Transverse colon (tissue), 4 donors: ENCODE data around the gene TRIOBP. TPM values are rescaled to one million over a fixed set of nuclear protein-coding genes. Genes with fewer than 3 reads are reported as not detected.
A peak's percentile ranks its signal among the peaks of the same experiment; 100 is the strongest.
"Not testable (repeated sequence)": the region's sequence is repeated elsewhere in the genome, so short reads cannot be mapped to it uniquely, and the experiment has no call there.

ENCODE experiments used
- DNase-seq: peaks from one replicate; pipeline ENCODE4 v3.0.0-alpha.2; 2019
- H3K27ac ChIP-seq, 4 donors: fragments of 200-600 bp; sonication (generic); 2 replicates each; pipeline ENCODE4 v1.5.1; 2016 to 2018; ENCODE audit warnings: inconsistent platforms in 4 of 4
- H3K27me3 ChIP-seq: fragments of 200-600 bp; sonication (generic); 2 replicates; pipeline ENCODE4 v1.5.1; 2017; ENCODE audit warnings: inconsistent platforms
- H3K36me3 ChIP-seq, 4 donors: fragments of 200-600 bp; sonication (generic); 2 replicates each; pipeline ENCODE4 v1.5.1; 2017 to 2019; ENCODE audit warnings: inconsistent platforms in 4 of 4
- H3K4me1 ChIP-seq, 4 donors: fragments of 200-600 bp; sonication (generic); 2 replicates each; pipeline ENCODE4 v1.5.1; 2017 to 2020; ENCODE audit warnings: inconsistent platforms in 4 of 4
- H3K4me3 ChIP-seq, 4 donors: fragments of 200-600 bp; sonication (generic); 1 replicate in 1 of 4; 2 replicates in 3 of 4; pipeline versions ENCODE4 v1.5.1 to v1.6.1; 2017 to 2019; ENCODE audit warnings: inconsistent platforms in 4 of 4
- H3K9me3 ChIP-seq, 2 donors: fragments of 200-600 bp; sonication (generic); 2 replicates each; pipeline ENCODE4 v1.5.1; 2017 to 2019; ENCODE audit warnings: inconsistent platforms in 2 of 2
- EP300 ChIP-seq: sonication (generic); formaldehyde crosslinking; IDR thresholded peaks from one replicate; pipeline ENCODE4 v1.6.1; 2017; ENCODE audit warnings: antibody characterized with exemption, low read depth
- POLR2A ChIP-seq: fragments of 450-650 bp; IDR thresholded peaks from one replicate; pipeline ENCODE4 v1.6.1; 2016; ENCODE audit warnings: antibody characterized with exemption, mild to moderate bottlenecking, moderate library complexity
- POLR2AphosphoS5 ChIP-seq, 3 donors: sonication (generic); formaldehyde crosslinking; IDR thresholded peaks; one replicate each; pipeline ENCODE4 v1.6.1; 2016; ENCODE audit warnings: antibody characterized with exemption in 3 of 3
- WGBS, 2 donors: methylation state at CpG; one replicate each; pipeline ENCODE4 v1.1.5; 2018; ENCODE audit warnings: low coverage in 1 of 2; 5-methylcytosine and 5-hydroxymethylcytosine counted together
- in situ Hi-C, 4 donors: fragments of 200-750 bp; cut with MboI; loops; one replicate each; pipeline versions ENCODE4 v1.15.0 to v1.15.1; 2017; ENCODE audit warnings: low sequenced_read_pairs in 3 of 4, low pct_ligation_motif_present in 1 of 4, low pct_unique_long_range_greater_than_20kb in 1 of 4
- intact Hi-C: fragments of 100-400 bp; cut with DNase I; formaldehyde crosslinking; loops from one replicate; pipeline ENCODE4 v1.15.1; 2023; ENCODE audit warnings: low total_unique reads
- total RNA-seq, 4 donors: library from RNA; depleted of rRNA; stranded (reverse); fragments of >200 nt; gene quantifications; one replicate each; pipeline ENCODE4 v1.1.0, GENCODE V29; 2016
- TF ChIP-seq, protein P1 (sequence below), 5 experiments: fragments of 200-600 bp in 3 of 5; fragments of 450-650 bp in 2 of 5; sonication (generic) in 3 of 5; IDR thresholded peaks; 1 replicate in 2 of 5; 2 replicates in 3 of 5; pipeline ENCODE4 v1.5.1; 2016 to 2017; ENCODE audit warnings: antibody characterized with exemption in 5 of 5, inconsistent platforms in 3 of 5, mild to moderate bottlenecking in 2 of 5, moderate library complexity in 1 of 5

Gene TRIOBP
- total RNA-seq, 4 donors from 2014 or later = 121 to 265 (median 129) TPM

DNA sequence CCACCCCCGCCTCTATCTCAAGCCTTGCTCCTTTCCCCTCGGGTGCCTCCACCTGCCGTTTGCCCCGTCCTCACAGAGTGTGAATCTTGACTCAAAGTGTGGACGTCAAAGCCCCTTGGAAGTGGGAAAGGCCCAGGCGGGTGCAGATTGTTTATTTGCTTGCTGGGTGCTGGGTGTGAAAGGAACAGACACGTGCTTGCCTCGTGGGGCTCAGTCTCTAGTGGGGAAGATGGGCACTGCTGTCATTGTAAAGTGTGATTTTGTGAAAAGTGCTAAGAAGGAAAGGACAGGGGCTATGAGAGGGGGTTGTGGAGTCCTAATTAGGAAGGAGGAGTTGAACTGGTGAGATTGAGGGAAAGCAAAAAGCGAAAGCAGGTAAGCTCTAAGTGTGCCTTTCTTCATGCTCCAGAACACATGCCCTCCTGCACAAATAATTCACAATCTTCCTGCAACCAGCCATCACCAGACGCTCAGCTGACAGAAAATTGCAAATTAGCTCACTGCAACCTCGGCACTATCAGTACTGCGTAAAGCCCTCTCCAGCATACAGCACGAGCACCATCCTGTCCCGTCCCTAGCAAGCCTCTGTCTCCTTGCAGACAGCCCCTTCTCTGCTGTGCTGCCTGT is 101.1 kb downstream of the TRIOBP start:
- Histone ChIP-seq H3K9me3 (no peaks in the 10 kb centered on the region), H3K4me3 (no peak overlapping the region), H3K27me3 (no peaks in the 10 kb centered on the region), H3K4me1 (peaks cover 0 to 40% (median 25%) of the 10 kb centered on the region in 4 donors), H3K27ac (no peak overlapping the region), H3K36me3 (no peaks in the 10 kb centered on the region)
- intact Hi-C loops (loop anchor here (10.0 kb wide), 1 partner anchor 153 kb away; no protein-coding TSS in a partner anchor), in situ Hi-C loops (loop anchor here in 1 of 4 donors (25.0 kb wide), 1 partner anchor 111 kb away; the partner anchor contains the start of genes LGALS1, NOL12 and TRIOBP)
- TF ChIP-seq, protein P1, sequence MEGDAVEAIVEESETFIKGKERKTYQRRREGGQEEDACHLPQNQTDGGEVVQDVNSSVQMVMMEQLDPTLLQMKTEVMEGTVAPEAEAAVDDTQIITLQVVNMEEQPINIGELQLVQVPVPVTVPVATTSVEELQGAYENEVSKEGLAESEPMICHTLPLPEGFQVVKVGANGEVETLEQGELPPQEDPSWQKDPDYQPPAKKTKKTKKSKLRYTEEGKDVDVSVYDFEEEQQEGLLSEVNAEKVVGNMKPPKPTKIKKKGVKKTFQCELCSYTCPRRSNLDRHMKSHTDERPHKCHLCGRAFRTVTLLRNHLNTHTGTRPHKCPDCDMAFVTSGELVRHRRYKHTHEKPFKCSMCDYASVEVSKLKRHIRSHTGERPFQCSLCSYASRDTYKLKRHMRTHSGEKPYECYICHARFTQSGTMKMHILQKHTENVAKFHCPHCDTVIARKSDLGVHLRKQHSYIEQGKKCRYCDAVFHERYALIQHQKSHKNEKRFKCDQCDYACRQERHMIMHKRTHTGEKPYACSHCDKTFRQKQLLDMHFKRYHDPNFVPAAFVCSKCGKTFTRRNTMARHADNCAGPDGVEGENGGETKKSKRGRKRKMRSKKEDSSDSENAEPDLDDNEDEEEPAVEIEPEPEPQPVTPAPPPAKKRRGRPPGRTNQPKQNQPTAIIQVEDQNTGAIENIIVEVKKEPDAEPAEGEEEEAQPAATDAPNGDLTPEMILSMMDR (IDR thresholded peaks at IDR 0.05) = no peak
- TF ChIP-seq POLR2A (no peak), EP300 (no peak), POLR2AphosphoS5 (IDR thresholded peaks at IDR 0.05) (no peak)
- 56 to 70% methylated on average over 2 to 14 of the region's 14 CpGs for WGBS, 2 donors
- DNase-seq = no peak

DNA sequence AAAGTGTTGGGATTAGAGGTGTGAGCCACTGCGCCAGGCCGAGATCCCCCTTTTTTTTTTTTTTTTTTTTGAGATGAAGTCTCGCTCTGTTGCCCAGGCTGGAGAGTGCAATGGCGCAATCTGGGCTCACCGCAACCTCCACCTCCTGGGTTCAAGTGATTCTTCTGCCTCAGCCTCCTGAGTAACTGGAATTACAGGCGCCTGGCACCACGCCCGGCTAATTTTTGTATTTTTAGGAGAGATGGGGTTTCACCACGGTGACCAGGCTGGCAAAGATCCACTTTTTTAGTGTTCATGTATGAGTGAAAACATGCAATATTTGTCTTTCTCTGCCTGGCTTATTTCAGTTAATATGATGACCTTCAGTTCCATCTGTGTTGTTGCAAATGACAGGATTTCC is 103.1 kb downstream of the TRIOBP start:
- 73% methylated on average over 9 of the region's 9 CpGs; no CpG with 5 or more reads in 1 of the 2 donors for WGBS, 2 donors
- H3K4me1 ChIP-seq = peaks cover 0 to 49% (median 38%) of the 10 kb centered on the region in 4 donors
- not testable (repeated sequence) for H3K36me3 ChIP-seq, H3K9me3 ChIP-seq, H3K4me3 ChIP-seq, H3K27me3 ChIP-seq, H3K27ac ChIP-seq, DNase-seq
- in situ Hi-C loops (loop anchor here in 2 of 4 donors (25.0 kb wide), 2 partner anchors 113 to 162 kb away; partner anchors contain the start of genes C22orf23 (in 1 of the 2), LGALS1 (in 1 of the 2), NOL12 (in 1 of the 2) and POLR2F (in 1 of the 2)), intact Hi-C loops (loop anchor here (10.0 kb wide), 1 partner anchor 155 kb away; no protein-coding TSS in a partner anchor)

DNA sequence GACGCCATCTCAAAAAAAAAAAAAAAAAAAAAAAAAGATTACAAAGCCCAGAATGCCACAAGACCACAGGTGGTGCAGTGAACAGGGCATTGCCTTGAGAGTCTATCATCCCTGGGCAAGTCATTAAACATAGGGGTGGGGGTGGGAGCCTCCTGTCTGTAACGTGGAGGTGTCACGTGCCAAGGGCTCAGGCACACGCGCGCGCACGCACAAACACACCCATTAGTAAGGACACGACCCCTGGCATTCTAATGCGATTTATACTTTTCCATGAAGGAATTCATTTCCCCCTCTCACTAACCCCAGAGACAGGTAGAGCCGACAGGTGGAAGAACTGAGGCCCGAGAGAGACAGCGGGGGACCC is 105.1 kb downstream of the TRIOBP start:
- H3K4me1 ChIP-seq = peaks cover 0 to 45% (median 33%) of the 10 kb centered on the region in 4 donors
- no peak for DNase-seq
- in situ Hi-C loops = loop anchor here in 1 of 4 donors (25.0 kb wide), 1 partner anchor 160 kb away; the partner anchor contains the start of genes C22orf23 and POLR2F
- peak overlapping the region; percentile 74 to 90 (median 85) for H3K27ac ChIP-seq
- TF ChIP-seq EP300 (no peak), POLR2A (no peak), POLR2AphosphoS5 (IDR thresholded peaks at IDR 0.05) (no peak)
- TF ChIP-seq, protein P1 (IDR thresholded peaks at IDR 0.05) = no peak
- H3K4me3 ChIP-seq = peak overlapping the region; percentile 30 to 72 (median 56)
- no peaks in the 10 kb centered on the region for H3K36me3 ChIP-seq
- H3K27me3 ChIP-seq = no peaks in the 10 kb centered on the region
- WGBS, 2 donors = 3% methylated on average over 13 of the region's 13 CpGs; no CpG with 5 or more reads in 1 of the 2 donors
- H3K9me3 ChIP-seq = no peaks in the 10 kb centered on the region
- intact Hi-C loops = no loop called here

DNA sequence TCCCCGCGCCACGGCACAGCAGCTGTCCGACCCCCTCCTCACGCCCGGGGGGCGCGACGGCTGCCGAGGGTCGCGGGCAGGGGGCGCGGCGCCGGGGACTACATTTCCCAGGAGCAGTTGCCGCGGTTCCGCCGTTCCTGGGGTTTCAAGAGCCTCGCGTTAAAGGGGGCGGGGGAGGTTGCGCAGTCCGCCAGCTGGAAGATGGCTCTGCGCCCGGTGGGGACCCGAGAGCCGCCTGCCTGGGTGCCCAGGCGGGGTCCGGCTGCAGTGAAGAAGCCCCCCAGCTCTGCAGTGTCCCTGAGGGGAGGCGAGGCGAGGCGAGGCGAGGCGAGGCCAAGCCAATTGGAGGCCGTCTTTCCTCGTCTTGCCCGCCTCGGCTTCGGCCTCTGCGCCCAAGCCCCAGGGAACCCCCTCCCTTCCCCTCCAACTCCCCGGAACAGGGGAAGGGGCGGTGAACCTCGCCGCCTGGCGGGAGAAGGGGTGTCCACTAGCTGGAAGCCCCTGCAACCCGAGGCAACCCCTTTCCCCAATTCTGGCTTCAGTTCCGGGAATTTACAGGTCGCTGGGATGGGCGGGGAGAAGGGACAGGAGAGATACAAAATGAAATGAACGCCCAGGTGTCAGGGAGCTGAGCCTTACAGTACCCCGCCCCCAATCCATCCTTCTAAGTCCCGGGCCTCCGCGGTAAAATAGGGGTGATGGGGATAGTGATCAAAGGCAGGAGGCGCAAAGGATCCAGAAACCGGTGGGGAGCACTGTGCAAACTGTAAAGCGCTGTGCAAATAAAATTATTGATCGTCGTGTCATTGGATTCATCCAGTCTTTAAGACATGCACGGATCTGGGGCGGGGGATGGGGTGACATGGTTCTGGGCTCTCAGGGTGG is 105.7 kb downstream of the TRIOBP start:
- WGBS, 2 donors = 2 to 7% methylated on average over 13 to 46 of the region's 63 CpGs
- in situ Hi-C loops = loop anchor here in 1 of 4 donors (25.0 kb wide), 1 partner anchor 160 kb away; the partner anchor contains the start of genes C22orf23 and POLR2F
- TF ChIP-seq, protein P1 (IDR thresholded peaks at IDR 0.05) = no peak
- TF ChIP-seq POLR2AphosphoS5 (IDR thresholded peaks at IDR 0.05) (peak; percentile 17 to 75 (median 61)), EP300 (no peak), POLR2A (peak; percentile 68)
- intact Hi-C loops = no loop called here
- no peaks in the 10 kb centered on the region for H3K36me3 ChIP-seq
- H3K27ac ChIP-seq = peak overlapping the region; percentile 74 to 90 (median 85)
- DNase-seq = peak; percentile 73
- no peaks in the 10 kb centered on the region for H3K9me3 ChIP-seq
- peak overlapping the region; percentile 30 to 72 (median 56) for H3K4me3 ChIP-seq
- peaks cover 0 to 51% (median 35%) of the 10 kb centered on the region in 4 donors for H3K4me1 ChIP-seq
- no peaks in the 10 kb centered on the region for H3K27me3 ChIP-seq
